Measurements from ENCODE around the gene ALAS1. TPM values are rescaled to one million over a fixed set of nuclear protein-coding genes. Genes with fewer than 3 reads are reported as not detected.

Gene ALAS1
- polyA plus RNA-seq, 1 donor (not counting 4 experiments of a cell fraction or from before 2014, with no cell fraction given): 74.1 TPM

DNA sequence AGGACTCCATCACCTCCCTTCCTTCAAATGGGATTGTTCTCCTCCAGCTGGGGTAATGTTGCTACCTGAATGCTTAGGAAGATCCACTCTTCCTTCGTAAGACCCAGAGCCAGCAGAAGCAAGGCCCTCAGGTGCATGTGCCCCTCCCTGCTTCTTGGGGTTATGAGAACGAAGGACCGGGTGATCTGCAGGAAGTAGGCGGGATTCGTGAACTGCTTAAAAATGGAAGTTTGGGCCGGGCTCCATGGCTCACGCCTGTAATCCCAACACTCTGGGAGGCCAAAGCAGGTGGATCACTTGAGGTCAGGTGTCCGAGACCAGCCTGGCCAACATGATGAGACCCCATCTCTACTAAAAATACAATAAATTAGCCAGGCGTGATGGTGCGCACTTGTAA, 19.4 kb downstream of the ALAS1 start:
- Histone ChIP-seq H3K4me1 (ENCODE audit: control insufficient read depth, extremely low read depth, insufficient read depth, low read length) (peaks cover 22% of the 10 kb centered on the region), H3K27me3 (ENCODE audit: control insufficient read depth, extremely low read depth, insufficient read depth, low read length) (no peaks in the 10 kb centered on the region), H3K4me3 (ENCODE audit: control insufficient read depth in 2 of 3, extremely low read depth in 1 of 3, insufficient read depth in 2 of 3, low read depth in 1 of 3, low read length in 3 of 3) (peak overlapping the region in 1 of 3 experiments; percentile 18), H3K9me1 (ENCODE audit: control insufficient read depth, extremely low read depth, insufficient read depth, low read length) (peaks cover 3% of the 10 kb centered on the region), H3K9ac (ENCODE audit: control insufficient read depth, extremely low read depth, insufficient read depth, low read length) (peak overlapping the region; percentile 0), H3K27ac (ENCODE audit: control insufficient read depth, insufficient read depth, low read length) (peak overlapping the region; percentile 59), H3K79me2 (ENCODE audit: control insufficient read depth, insufficient read depth, low read length) (no peaks in the 10 kb centered on the region), H3K36me3 (ENCODE audit: control insufficient read depth in 2 of 2, extremely low read depth in 1 of 2, insufficient read depth in 2 of 2, low read length in 2 of 2) (peaks cover 13 to 20% of the 10 kb centered on the region in 2 experiments), H2AFZ (ENCODE audit: control insufficient read depth, low read length) (peak overlapping the region; percentile 50), H4K20me1 (ENCODE audit: control insufficient read depth, extremely low read depth, insufficient read depth, low read length) (no peaks in the 10 kb centered on the region), H3K4me2 (ENCODE audit: control insufficient read depth, extremely low read depth, insufficient read depth, low read depth, low read length) (peak overlapping the region; percentile 75), H3K9me3 (ENCODE audit: control insufficient read depth, low read depth, low read length) (no peaks in the 10 kb centered on the region)
- TF ChIP-seq, protein P1, sequence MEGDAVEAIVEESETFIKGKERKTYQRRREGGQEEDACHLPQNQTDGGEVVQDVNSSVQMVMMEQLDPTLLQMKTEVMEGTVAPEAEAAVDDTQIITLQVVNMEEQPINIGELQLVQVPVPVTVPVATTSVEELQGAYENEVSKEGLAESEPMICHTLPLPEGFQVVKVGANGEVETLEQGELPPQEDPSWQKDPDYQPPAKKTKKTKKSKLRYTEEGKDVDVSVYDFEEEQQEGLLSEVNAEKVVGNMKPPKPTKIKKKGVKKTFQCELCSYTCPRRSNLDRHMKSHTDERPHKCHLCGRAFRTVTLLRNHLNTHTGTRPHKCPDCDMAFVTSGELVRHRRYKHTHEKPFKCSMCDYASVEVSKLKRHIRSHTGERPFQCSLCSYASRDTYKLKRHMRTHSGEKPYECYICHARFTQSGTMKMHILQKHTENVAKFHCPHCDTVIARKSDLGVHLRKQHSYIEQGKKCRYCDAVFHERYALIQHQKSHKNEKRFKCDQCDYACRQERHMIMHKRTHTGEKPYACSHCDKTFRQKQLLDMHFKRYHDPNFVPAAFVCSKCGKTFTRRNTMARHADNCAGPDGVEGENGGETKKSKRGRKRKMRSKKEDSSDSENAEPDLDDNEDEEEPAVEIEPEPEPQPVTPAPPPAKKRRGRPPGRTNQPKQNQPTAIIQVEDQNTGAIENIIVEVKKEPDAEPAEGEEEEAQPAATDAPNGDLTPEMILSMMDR (optimal IDR thresholded peaks at IDR 0.05 in 1 of 3, IDR thresholded peaks at IDR 0.05 in 1 of 3, conservative IDR thresholded peaks at IDR 0.05 in 1 of 3; ENCODE audit: extremely low read depth in 1 of 3, insufficient read depth in 2 of 3, low read length in 3 of 3): no peak
- TF ChIP-seq EZH2 (IDR thresholded peaks at IDR 0.05; ENCODE audit: low read length): no peak
- dilution Hi-C loops (cut with MboI; ENCODE audit: extremely low pct_ligation_motif_present, low sequenced_read_pairs): no loop called here
- FAIRE-seq: no peak
- no peak for DNase-seq (ENCODE audit: low read depth, low spot score)

DNA sequence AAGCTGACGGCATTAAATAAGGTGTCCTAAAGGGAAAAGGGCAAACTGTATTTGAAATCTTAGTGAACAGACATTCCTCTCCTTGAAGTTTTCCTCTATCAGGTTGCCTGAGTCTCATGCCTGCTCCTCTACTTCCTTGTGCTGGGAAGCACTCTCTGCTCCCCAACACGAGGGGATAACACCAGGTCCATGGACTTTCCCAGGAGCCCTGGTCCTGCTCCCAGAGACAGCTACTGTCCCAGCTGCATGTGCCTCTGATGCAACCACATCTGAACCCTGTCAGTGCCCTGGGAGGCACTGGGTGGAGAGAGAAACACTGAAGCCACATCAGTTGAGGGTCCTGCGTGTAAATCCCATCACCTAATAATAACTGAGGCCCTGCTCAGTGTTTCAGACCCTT, 20.1 kb downstream of the ALAS1 start:
- Histone ChIP-seq H3K9me1 (ENCODE audit: control insufficient read depth, extremely low read depth, insufficient read depth, low read length) (peaks cover 5% of the 10 kb centered on the region), H3K4me2 (ENCODE audit: control insufficient read depth, extremely low read depth, insufficient read depth, low read depth, low read length) (no peak overlapping the region), H3K4me3 (ENCODE audit: control insufficient read depth in 2 of 3, extremely low read depth in 1 of 3, insufficient read depth in 2 of 3, low read depth in 1 of 3, low read length in 3 of 3) (no peak overlapping the region), H3K27ac (ENCODE audit: control insufficient read depth, insufficient read depth, low read length) (peak overlapping the region; percentile 59), H3K36me3 (ENCODE audit: control insufficient read depth in 2 of 2, extremely low read depth in 1 of 2, insufficient read depth in 2 of 2, low read length in 2 of 2) (peaks cover 8 to 17% of the 10 kb centered on the region in 2 experiments), H3K27me3 (ENCODE audit: control insufficient read depth, extremely low read depth, insufficient read depth, low read length) (no peaks in the 10 kb centered on the region), H4K20me1 (ENCODE audit: control insufficient read depth, extremely low read depth, insufficient read depth, low read length) (no peaks in the 10 kb centered on the region), H3K79me2 (ENCODE audit: control insufficient read depth, insufficient read depth, low read length) (no peaks in the 10 kb centered on the region), H3K4me1 (ENCODE audit: control insufficient read depth, extremely low read depth, insufficient read depth, low read length) (peaks cover 22% of the 10 kb centered on the region), H2AFZ (ENCODE audit: control insufficient read depth, low read length) (no peak overlapping the region), H3K9ac (ENCODE audit: control insufficient read depth, extremely low read depth, insufficient read depth, low read length) (no peak overlapping the region), H3K9me3 (ENCODE audit: control insufficient read depth, low read depth, low read length) (no peaks in the 10 kb centered on the region)
- no peak for TF ChIP-seq EZH2 (IDR thresholded peaks at IDR 0.05; ENCODE audit: low read length)
- TF ChIP-seq, protein P1 (optimal IDR thresholded peaks at IDR 0.05 in 1 of 3, IDR thresholded peaks at IDR 0.05 in 1 of 3, conservative IDR thresholded peaks at IDR 0.05 in 1 of 3; ENCODE audit: extremely low read depth in 1 of 3, insufficient read depth in 2 of 3, low read length in 3 of 3): no peak
- peak; percentile 9 for FAIRE-seq
- no peak for DNase-seq (ENCODE audit: low read depth, low spot score)
- dilution Hi-C loops (cut with MboI; ENCODE audit: extremely low pct_ligation_motif_present, low sequenced_read_pairs): no loop called here
